Erythroblast (primary cell): ENCODE results near the gene ARF3.
"Not testable (repeated sequence)": the region's sequence is repeated elsewhere in the genome, so short reads cannot be mapped to it uniquely, and the experiment has no call there.

Source experiments
- DNase-seq, 2 experiments: peaks; one replicate each; lab custom pipeline; 2025; lab: John Stamatoyannopoulos, UW
- GATA1 ChIP-seq: IDR thresholded peaks from 2 replicates; pipeline ENCODE4 v1.6.1; 2011; ENCODE audit warnings: low read depth, mild to moderate bottlenecking, control low read depth, low read length, moderate library complexity
- POLR2A ChIP-seq: IDR thresholded peaks from 2 replicates; pipeline ENCODE4 v1.6.1; 2011; ENCODE audit warnings: mild to moderate bottlenecking, low read length

Gene ARF3

DNA sequence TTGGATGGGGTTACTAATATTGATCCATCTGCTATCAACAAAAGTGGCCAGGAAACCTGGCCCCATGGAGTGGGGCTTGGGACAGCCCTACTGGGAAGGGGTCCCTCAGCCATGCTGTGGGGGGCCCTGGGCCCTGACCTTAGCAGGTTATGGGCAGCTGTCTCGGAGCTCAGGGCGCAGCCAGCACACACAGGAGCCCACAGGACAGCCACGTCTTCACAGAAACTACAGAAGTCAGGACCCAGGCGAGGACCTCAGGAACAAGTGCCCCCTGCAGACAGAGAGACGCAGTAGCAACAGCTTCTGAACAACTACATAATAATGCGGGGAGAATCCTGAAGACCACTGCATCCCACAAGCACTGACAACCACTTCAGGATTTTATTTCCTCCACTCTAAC, 20.1 kb downstream of the ARF3 start:
- no peak for TF ChIP-seq GATA1

DNA sequence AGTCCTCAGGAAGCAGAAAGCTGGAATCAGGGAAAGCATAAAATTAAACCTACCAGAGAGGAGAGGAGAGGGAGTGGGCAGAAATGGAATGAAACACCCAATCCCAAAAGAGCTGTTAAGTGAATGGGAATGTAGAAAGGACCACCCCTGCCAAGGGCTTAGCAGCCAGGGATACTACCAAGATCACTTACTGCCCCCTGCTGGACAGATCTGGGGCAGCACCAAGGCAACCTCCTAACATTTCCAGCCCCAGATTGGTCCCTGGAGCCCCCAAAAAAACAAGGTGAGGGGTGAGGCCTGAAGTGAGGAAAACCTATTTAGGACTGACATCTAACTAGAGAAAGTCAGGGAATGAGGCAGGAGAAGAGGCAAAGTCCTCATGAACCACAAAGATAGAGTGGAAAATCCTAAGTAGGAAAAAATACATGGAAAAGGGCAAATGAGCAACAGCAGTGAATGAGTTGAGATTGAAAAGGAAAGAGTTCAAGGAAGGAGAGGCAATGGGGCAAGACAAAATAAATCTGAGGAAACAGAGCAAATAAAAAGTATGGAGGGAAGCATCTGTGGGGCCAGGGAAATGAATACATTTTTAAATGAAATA, 20.8 kb downstream of the ARF3 start:
- peak; percentile 70 to 84 for DNase-seq
- TF ChIP-seq POLR2A (no peak), GATA1 (no peak)

More for the DNA sequence above, 20.1 kb downstream of the ARF3 start:
- no peak for DNase-seq

DNA sequence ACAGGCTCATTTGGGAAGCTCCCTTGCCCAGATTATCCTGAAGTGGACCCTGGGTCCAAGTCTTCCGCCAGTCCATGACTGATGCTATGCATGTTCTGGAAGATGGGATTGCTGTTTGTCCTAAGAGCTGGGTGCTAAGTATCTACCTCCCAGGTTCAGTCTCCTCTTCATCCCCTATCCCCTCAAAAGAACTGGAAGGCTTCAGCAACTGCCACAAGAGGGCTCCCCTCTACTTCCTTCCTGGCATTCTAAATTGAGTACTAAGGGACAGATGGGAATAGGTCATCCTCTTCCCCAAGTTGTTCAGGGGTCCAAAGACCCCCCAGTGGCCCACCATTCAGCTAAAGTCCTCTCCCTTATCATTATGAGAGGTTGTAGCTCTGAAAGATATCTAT, 23.0 kb downstream of the ARF3 start:
- peak in 1 of 2 experiments; percentile 24 for DNase-seq
- TF ChIP-seq POLR2A (no peak), GATA1 (no peak)

DNA sequence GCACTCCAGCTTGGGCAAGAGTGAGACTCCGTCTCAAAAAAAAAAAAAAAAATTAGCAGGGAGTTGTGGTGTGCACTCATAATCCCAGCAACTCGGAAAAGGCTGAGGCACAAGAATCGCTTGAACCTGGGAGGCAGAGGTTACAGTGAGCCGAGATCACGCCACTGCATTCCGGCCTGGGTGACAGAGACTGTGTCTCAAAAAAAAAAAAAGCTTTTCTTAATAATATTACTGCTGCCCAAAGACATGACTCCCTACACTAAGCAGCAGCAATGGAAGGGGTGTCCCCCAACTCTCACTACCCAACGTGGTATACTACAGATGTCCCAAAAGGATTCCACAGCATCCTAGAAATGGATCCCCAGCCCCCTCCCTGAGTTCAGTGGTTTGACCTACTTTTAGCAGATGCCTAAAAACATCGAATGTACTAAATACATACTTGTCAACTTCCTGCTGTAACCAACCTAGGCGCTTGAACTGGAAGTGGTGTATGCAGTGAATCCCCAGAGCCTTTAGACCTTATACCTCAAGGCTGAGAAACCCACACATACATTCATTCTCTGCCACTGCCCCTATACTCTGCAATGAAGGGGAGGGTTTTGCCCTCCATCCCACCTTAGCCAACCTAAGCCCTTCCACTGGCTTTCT, 23.5 kb downstream of the ARF3 start:
- DNase-seq, result no peak
- TF ChIP-seq GATA1 (no peak), POLR2A (no peak)

DNA sequence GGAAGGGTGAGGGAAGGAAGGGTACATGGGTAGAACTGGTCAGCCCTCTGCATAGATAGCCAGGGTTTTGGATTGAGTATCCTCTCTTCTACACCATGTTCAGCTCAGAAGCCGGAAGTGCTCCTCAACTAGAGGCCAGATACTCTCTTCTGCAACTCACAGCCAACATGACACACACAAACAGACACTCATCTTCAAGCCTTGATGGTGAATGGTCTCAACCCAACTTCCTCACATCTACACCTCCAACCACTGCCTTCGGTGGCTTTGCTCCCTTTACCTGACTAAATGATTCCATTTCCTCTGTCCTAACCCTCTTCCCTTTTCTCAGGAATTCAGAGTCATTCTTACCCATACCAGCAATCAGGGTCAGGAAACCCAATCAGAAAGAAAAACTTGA, 24.4 kb downstream of the ARF3 start:
- DNase-seq, result no peak
- no peak for TF ChIP-seq GATA1
- no peak for TF ChIP-seq POLR2A

DNA sequence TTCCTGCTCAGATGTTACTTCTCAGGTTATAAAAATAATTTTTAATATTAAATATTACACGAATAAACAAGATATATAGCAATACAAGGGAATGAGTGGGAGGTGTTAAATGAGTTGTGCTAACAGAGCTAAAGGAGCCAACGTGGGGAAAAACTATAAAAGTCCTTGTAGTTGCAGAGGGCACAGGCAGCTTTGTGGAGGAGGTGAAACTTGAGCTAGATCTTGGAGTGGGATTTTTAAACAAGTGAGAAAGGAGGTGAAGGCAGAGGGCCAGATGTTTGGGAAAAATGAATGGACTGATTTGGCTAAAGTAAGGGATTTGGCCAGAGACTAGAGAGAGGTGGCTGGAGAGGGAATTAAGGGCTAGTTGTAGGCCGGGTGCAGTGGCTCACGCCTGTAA, 26.8 kb downstream of the ARF3 start:
- TF ChIP-seq POLR2A, result no peak
- no peak for TF ChIP-seq GATA1

DNA sequence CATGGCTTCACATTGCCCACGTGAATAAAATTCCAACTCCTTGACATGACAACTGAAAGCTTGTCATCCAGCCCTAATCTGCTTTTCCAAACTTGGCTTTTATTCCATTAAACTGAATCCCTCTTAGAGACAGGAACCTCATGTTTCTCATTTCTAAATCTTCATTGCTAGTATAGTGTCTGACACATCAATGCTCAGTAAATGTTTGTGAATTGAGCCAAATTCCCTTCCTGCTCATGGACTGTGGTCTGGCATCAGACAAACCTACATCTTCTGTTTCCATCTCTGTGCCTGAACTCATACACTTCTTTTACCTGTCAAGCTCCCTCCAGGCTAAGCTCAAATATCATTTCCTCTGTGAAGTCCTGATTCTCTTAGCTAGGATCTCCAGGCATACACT, 27.7 kb downstream of the ARF3 start:
- DNase-seq, result no peak
- TF ChIP-seq POLR2A (no peak), GATA1 (no peak)

More for the DNA sequence above, 26.8 kb downstream of the ARF3 start:
- DNase-seq, result no peak

DNA sequence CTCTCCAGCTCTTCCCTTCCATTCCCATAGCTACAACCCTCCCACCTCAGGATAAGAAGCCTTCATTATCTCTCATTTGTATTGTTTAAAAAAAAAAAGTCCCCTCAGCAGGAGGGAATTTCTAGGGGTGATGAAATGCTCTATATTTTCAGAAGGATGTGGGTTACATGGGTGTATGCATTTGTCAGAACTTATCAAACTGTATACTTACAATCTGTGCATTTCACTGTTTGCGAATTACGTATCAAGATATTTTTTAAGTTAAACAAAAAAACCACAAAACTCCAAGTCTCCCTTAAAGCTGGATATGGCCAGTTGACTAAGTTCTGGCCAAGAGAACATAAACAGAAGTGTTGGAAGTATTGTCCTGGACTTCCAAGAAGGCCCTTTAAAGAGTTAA, 30.0 kb downstream of the ARF3 start:
- TF ChIP-seq GATA1 (no peak), POLR2A (no peak)
- no peak for DNase-seq

DNA sequence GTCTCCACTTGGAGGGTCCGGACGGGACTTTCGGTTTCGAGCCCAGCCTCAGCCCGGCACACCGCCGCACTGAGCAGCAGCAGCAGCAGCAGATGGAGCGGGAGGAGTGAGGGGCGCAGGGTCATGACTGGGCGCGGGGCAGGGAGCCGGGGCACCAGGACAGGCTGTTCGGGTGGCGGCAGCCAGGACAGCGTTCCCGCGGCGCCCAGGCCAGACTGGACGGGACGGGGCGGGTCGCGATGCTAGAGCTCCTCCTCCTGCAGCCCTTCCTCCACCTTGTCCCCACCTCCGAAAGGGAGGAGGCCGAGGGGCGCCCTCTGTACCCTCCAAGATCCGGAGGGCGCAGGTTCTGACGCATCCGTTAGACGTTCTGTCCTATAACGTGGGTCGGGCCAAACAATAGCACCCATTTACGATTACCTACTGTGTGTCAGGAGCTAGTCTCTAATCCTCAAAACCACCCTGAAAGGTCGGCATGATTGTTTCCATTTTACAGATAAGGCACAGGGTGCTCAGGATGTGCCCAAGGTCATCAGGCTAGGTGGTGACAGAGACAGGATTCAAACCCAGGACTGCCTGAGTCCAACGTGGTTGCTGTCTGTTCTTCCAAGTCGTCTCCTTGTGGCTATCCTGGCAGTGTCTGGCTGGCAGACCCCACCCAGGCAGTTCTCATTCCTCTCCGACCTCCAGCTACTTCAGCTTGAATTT, 31.8 kb downstream of the ARF3 start, which contains the start of gene FKBP11:
Gene FKBP11, minus strand, starts transcription at position 189 of the 708 bp plus-strand sequence. Its CDS starts 64 bp downstream, at position 125.
- TF ChIP-seq GATA1 (no peak), POLR2A (no peak)
- peak; percentile 55 to 61 for DNase-seq

DNA sequence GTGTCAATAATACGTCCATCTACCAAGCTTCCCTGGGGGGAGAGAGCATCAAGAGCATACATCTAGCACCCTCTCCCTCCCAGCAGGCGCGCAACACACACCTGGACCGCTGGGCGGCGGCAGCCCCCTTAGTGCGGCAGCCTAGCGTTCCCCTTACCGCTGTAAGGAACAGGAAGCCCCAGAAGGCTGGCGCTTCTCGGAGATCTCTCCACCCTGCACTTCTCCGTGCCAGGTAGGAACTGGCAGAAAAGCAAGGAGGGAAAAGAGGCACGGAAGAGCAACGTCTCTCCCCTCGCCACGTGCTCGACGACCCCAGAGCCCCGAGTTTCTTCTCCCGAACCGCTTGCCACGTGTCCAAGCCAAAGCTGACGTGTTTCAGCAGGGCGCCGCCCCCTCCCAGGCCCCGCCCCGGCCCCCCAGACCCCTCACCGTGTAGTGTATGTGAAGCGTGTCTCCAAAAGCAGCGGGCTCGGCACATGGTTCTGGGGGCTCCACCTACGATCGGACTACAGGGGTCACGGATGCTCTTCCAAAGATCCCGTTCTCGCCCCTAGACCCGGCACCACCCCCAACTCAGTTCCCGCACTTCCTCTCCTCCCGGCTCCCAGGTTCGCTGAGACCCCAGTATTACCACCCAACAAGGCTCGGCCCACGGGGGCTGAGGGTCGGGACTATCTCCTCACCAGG, 32.5 kb downstream of the ARF3 start:
- DNase-seq, result peak; percentile 61 to 63
- TF ChIP-seq GATA1, result no peak
- no peak for TF ChIP-seq POLR2A

DNA sequence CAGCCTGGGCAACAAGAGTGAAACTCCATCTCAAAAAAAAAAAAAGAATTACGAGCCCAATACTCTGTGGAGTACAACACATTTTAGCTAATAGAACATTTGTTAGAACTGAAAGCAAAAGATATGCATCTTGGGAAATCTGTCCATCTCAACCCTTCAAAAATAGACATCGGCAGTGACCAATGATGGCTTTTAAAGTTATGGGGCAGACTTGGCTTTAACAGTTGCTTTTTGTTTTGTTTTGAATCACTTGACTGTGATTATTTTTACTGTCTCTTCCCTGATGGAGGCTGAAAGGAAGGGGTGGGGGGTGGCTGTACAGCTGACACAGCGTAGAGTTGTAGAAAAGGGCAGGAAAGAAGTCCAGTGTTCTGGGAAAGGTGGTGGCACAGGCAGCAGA, 34.2 kb downstream of the ARF3 start:
- DNase-seq, result no peak
- TF ChIP-seq GATA1 (no peak), POLR2A (no peak)

DNA sequence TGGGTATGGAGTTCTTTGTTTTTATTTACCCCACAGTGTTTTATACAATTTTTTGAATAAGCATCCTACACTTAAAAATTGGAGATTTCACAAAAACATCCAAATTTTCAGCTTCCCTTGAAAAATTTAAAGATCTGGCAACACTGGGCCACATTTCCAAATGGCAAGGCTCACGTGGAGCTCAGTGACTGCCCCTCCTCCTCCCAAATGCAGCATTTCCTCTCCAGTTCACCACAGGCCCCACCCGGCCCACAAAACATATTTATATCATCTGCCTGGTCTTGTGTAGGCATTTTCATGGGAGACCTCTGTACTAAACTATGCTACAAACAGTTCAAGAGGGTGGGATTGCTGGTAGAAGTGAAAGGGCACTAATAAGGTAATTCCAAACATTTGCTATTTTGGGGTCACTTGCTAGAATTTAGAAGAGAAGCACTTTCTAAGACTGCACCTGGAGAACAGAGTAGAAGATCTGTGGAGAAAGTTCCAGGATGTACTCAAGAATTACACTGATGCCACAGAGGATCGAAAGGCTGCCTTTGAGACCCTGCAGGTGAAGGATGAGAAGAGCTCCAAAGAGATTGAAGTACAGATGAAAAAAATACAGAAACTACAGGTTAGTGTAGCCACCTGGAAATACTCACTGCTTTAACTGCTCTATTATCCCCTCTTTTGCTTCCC, 39.3 kb downstream of the ARF3 start:
- TF ChIP-seq GATA1 (no peak), POLR2A (no peak)
- DNase-seq, result no peak

DNA sequence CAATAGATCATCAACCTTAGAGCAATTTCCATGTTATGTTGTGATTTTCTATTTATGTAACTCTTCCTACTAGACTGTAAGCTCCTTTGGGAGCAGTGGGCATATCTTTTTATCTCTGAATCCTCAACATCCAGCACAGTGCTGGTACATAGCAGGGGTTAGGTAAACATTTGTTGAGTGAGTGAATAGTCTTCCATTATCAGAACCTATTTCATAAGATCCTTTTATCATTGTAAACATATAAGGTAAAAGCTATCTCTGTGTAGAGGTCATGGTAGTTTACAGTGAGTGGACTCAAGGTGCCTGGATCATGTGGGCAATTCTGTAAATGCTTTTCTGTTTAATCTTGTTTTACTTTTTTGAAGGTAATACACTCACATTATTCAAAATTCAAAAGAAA, 47.1 kb downstream of the ARF3 start:
- no peak for DNase-seq
- TF ChIP-seq GATA1, result no peak
- no peak for TF ChIP-seq POLR2A

DNA sequence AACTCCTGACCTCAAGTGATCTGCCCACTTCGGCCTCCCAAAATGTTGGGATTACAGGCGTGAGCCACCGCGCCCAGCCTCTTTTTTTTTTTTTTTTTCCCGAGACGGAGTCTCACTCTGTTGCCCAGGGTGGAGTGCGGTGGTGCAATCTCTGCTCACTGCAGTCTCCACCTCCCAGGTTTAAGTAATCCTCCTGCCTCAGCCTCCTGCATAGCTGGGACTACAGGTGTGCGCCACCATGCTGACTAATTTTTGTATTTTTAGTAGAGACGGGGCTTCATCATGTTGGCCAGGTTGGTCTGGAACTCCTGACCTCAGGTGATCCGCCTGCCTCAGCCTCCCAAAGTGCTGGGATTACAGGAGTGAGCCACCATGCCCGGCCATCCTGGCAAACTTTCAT, 47.6 kb downstream of the ARF3 start:
- not testable (repeated sequence) for DNase-seq
